SJCRH30 (cell line): ENCODE data around the gene ALPK1. TPM values are rescaled to one million over a fixed set of nuclear protein-coding genes. Genes with fewer than 3 reads are reported as not detected.
"Not testable (repeated sequence)": the region's sequence is repeated elsewhere in the genome, so short reads cannot be mapped to it uniquely, and the experiment has no call there.

Source experiments
- DNase-seq, 2 experiments: peaks; one replicate each; pipeline ENCODE4 v3.0.0-alpha.2; 2015 to 2020
- H3K27ac ChIP-seq: fragments of 250-450 bp; sonication (Bioruptor Pico); 2 replicates; pipeline ENCODE4 v1.5.1; 2020; ENCODE audit warnings: mild to moderate bottlenecking, moderate library complexity
- H3K27me3 ChIP-seq: fragments of 250-450 bp; sonication (Bioruptor Pico); 2 replicates; pipeline ENCODE4 v1.5.1; 2020; ENCODE audit warnings: mild to moderate bottlenecking, moderate library complexity
- H3K36me3 ChIP-seq: fragments of 250-450 bp; sonication (Bioruptor Pico); 2 replicates; pipeline ENCODE4 v1.5.1; 2020; ENCODE audit warnings: mild to moderate bottlenecking, moderate library complexity
- H3K4me1 ChIP-seq: fragments of 250-450 bp; sonication (Bioruptor Pico); 2 replicates; pipeline ENCODE4 v1.5.1; 2020; ENCODE audit warnings: mild to moderate bottlenecking, moderate library complexity
- H3K4me3 ChIP-seq: fragments of 250-450 bp; sonication (Bioruptor Pico); 2 replicates; pipeline ENCODE4 v1.5.1; 2020; ENCODE audit warnings: mild to moderate bottlenecking, moderate library complexity
- H3K9me3 ChIP-seq: fragments of 250-450 bp; sonication (Bioruptor Pico); replicated peaks from 2 replicates; pipeline ENCODE4 v1.5.1; 2020; ENCODE audit warnings: mild to moderate bottlenecking, moderate library complexity
- total RNA-seq: library from RNA; depleted of rRNA; stranded (reverse); fragments of >200 nt; shearing (Covaris generic); gene quantifications from 2 replicates; pipeline ENCODE4 v1.2.3, GENCODE V29; 2014; rRNA removed

Gene ALPK1
- total RNA-seq, 1 experiment from 2014 or later, result 5.1 TPM

DNA sequence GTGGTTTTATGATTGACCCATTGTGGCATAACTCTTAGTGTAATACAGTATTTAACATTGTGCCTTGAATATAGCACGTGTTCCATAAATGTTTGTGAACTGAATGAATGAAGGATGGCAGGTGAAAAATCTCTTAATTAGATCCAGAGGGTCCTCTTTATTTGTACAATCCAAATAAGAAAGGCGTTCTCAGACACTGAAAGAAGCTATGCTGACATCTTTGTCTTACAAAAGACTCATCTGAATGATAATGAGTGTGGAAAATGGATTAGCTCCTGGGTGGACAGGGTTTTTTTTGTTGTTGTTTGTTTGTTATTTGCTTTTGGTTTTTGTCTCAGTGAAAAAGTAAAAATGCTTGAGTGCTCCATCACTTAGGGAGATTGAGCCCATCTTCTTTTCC is 156.2 kb downstream of the ALPK1 start:
- no peak for DNase-seq
- Histone ChIP-seq H3K27ac (no peak overlapping the region), H3K36me3 (no peaks in the 10 kb centered on the region), H3K9me3 (no peaks in the 10 kb centered on the region), H3K27me3 (no peaks in the 10 kb centered on the region), H3K4me1 (no peaks in the 10 kb centered on the region), H3K4me3 (no peak overlapping the region)

DNA sequence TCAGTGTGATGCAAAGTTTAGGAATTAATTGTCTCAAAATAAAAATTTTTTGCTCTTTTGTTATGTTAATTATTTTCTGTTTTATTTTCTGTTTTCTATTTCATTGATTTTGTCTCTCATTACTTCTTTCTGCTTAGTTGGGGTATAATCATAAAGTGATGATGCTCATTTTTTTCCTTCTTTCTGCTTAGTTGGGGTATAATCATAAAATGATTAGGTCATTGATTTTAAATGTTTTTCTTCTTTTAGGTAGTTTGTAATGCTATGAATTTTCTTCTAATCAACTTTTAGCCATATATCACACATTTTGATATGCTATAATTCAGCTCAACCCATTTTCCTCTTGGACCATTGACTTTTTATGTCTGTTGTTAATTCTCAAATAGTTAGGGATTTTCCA is 175.1 kb downstream of the ALPK1 start:
- no peak overlapping the region for H3K27ac ChIP-seq
- no peak for DNase-seq
- no peaks in the 10 kb centered on the region for H3K27me3 ChIP-seq
- no peaks in the 10 kb centered on the region for H3K36me3 ChIP-seq
- no peaks in the 10 kb centered on the region for H3K9me3 ChIP-seq
- H3K4me3 ChIP-seq, result no peak overlapping the region
- H3K4me1 ChIP-seq, result no peaks in the 10 kb centered on the region

DNA sequence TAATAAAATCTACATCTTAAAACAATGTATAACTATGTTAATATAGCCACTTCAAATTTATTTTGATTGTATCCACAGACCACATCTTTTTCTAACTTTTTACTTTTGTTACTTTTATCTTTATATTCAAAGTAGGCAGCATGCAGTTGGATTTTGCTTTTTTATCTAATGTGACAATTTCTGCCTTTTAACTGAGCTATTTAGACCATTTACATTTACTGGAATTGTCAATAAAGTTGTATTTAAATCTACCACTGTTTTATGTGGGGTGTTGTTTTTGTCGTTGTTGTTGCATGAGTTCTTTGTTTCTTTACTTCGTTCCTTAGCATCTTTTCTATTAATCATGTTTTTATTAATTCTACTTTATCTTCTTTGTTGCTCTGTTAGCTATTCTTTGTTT is 176.8 kb downstream of the ALPK1 start:
- Histone ChIP-seq H3K4me3 (no peak overlapping the region), H3K27ac (no peak overlapping the region), H3K27me3 (no peaks in the 10 kb centered on the region), H3K9me3 (no peaks in the 10 kb centered on the region), H3K36me3 (no peaks in the 10 kb centered on the region), H3K4me1 (no peaks in the 10 kb centered on the region)
- no peak for DNase-seq

DNA sequence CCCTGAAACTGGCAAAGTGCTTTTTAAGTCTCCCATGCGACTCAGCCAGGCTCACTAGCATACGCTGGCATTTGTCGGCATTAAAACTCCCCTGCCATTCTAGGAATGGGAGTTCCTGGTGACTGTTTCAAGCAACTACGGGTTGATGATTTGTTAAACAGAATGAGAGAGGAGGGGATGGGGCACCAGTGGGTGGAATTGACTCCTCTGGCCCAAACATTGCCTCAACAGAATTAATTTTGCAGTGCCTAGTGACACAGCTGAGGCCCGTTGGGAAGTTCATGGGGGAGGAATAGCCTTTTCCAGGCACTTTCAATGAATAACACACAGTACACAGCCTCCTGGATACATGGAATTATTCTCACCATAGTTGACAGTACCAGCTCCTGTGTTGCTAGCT is 188.8 kb downstream of the ALPK1 start:
- Histone ChIP-seq H3K9me3 (peaks cover 9% of the 10 kb centered on the region; the same call in 1 of the 2 replicates), H3K4me1 (no peaks in the 10 kb centered on the region), H3K27me3 (no peaks in the 10 kb centered on the region), H3K36me3 (no peaks in the 10 kb centered on the region; the same call in 1 of the 2 replicates), H3K4me3 (no peak overlapping the region), H3K27ac (no peak overlapping the region)
- no peak for DNase-seq

DNA sequence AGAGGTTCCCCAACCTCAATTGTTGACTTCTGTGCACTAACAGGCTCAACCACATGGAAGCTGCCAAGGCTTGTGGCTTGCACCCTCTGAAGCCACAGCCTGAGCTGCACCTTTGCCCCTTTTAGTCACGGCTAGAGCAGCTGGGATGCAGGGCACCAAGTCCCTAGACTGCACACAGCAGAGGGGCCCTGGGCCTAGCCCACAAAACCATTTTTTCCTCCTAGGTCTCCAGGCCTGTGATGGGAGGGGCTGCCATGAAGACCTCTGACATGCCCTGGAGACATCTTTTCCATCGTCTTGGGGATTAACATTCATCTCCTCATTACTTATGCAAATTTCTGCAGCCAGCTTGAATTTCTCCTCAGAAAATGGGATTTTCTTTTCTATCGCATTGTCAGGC is 193.6 kb downstream of the ALPK1 start:
- not testable (repeated sequence) for H3K27ac ChIP-seq, H3K27me3 ChIP-seq, H3K4me3 ChIP-seq, DNase-seq, H3K9me3 ChIP-seq, H3K36me3 ChIP-seq, H3K4me1 ChIP-seq

Other genes with a start within 250 kb of the ALPK1 start
- 0.03 and 0.08 TPM in 2 replicates for gene FAM241A, start 151.9 kb upstream of the ALPK1 start, total RNA-seq
- gene AP1AR, start 65.6 kb upstream of the ALPK1 start, total RNA-seq, result 23.1 and 24.7 TPM in 2 replicates
- gene TIFA, start 11.5 kb upstream of the ALPK1 start, total RNA-seq, result 17.8 and 25.4 TPM in 2 replicates
- gene NEUROG2, start 218.8 kb downstream of the ALPK1 start, total RNA-seq, result 0.41 and 0.55 TPM in 2 replicates